Upper lobe of left lung (tissue), 4 donors: ENCODE results near the gene PICALM.

ENCODE experiments used
- CTCF ChIP-seq, 6 experiments: fragments of 450-650 bp in 4 of 6; fragments of 200-600 bp in 2 of 6; sonication (generic) in 2 of 6; IDR thresholded peaks; one replicate each; pipeline ENCODE4 v1.5.1; 2016 to 2019; ENCODE audit warnings: antibody characterized with exemption in 6 of 6
- POLR2A ChIP-seq, 4 donors: fragments of 450-650 bp; IDR thresholded peaks; one replicate each; pipeline ENCODE4 v1.5.1; 2016 to 2017; ENCODE audit warnings: antibody characterized with exemption in 4 of 4, mild to moderate bottlenecking in 2 of 4

GRCh38 chr11:86101941-86102407 lies 33.1 kb upstream of the PICALM start:
- TF ChIP-seq CTCF (IDR thresholded peaks at IDR 0.05) (no peak), POLR2A (IDR thresholded peaks at IDR 0.05) (no peak)
